NCI-H187 treated with DMSO at 0.1 percent for 48 hours (cell line): Measurements from ENCODE around the gene C4orf50.
"Not testable (repeated sequence)": the region's sequence is repeated elsewhere in the genome, so short reads cannot be mapped to it uniquely, and the experiment has no call there.

Experiments used
- DNase-seq: peaks from one replicate; lab custom pipeline; 2025; lab: John Stamatoyannopoulos, UW

C4orf50 gene

DNA sequence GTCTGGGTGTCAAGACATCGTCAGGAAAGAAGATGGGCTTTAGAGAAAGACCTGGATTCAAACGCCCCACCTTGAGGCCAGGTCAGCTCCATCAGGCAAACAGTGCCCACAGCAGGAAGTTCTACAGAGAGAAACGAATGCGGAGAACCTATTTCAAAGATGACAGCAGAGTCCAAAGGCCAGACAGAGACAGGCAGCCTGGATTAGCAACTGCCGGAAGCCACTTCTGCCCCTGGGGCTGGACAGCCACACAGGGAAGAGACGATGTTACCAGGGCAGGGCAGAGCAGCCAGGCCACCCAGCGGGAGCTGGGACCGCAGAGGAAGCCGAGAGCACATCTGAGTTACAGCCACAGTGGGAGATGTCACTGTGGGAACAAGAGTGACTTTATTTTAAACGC is 1.2 kb downstream of the C4orf50 start:
- no peak for DNase-seq

DNA sequence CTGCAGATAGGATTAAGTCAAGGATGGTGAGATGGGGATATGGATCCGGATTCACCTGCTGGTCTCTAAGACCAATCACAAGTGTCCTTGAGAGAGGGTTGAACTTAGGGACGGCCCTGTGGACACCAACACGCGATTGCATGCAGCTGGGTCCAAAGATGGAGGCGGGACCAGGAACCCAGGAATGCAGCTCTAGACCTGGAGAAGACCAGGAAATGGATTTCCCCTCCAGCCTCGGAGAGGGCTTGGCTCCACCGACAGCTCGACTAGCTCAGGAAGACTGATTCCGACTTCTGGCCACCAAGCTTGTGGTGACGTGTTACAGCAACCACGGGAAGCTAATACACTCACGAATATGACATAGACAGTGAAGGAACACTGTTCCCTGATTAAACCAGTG is 4.7 kb downstream of the C4orf50 start:
- no peak for DNase-seq

DNA sequence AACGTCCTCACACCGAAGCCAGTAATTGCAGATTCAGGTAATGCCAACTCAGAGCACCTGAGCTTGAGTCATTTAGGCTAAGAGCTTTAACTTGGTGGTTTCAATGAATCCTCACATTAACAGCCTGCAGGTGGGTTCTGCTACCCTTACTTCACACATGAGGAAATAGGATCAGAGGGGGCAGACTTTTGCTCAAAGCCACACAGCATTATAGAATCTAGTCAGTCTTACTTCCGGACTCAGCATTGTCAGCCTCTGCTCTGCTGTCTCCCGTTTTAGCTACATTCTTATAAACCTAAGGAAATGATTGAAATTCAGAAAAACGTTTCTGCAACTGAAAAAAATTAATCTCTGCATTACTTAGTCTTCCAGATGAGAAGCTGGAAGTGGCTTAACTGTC is 6.0 kb downstream of the C4orf50 start:
- no peak for DNase-seq

DNA sequence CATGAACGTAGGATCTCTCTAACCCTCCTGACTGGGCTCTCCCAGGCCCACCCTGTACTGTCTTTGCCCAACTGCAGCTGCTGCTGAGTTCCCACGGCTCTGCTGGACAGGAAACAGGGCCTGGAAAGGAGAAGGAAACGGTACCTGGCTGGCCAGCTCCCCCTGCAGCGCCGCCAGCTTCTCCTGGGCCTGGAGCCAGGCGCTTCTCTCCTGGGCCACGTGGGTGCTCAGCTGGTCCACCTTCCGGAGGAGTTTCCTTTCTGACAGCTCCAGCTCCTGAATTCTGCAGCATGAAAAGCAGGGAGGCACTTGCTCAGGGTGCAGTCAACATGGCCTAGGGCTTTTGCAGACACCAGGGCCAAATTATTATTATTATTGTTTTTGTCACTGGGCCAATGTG is 6.5 kb downstream of the C4orf50 start:
- no peak for DNase-seq

DNA sequence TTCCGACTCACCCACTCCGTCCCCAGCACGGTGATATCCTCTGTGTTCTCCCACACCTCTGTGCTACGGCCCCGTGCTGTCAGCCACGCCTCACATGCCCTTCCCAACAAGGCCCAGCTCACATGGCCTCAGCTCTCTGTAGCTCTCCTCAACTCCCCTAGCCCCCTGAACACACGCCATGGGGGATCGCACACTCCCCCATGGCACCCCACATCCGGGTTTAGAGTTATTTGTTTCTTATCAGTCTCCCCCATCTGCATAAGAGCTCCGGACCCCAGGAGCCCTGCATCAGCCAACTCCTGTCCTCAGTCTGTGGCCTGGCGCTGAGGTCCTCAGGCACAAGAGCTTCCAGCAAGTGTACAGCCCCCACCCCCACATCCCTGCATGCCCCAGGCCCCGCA is 7.0 kb downstream of the C4orf50 start:
- DNase-seq = no peak

DNA sequence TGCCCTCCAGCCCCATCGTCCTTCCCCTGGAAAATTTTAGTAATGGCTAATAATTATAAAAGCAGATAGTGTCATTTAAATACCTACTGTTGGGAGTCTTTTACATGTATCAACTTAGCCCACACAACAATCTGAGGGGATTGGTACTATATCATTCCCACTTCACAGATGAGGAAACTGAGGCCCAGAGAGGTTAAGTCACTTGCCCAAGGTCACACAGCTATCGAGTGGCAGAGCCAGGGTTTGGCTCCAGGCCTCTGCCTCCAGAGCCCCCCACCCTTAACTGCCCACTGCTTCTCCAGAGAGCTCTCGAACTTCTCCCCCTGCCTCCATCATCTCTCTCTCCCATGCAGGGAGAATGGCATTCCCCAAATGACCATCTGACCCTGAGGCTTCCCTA is 7.4 kb downstream of the C4orf50 start:
- no peak for DNase-seq

DNA sequence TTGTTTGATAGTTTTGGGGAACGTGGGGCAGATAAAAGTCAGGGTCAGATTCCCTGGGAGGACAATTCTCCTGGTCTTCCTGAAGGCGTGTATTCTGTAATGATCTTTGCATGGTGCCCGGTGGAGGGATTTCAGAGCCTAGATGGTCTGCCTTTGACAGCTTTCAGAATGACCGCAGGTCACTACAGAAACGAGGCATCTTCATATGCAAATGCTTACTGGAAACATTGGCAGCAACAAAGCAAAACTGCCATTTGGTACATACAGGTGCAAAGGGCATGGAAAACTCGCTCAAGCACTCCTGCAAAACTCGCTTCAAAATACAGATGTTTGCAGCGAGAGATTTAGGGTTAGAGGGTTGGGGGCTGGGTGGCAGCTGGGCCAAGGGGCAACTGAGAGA is 8.8 kb downstream of the C4orf50 start:
- DNase-seq = no peak

DNA sequence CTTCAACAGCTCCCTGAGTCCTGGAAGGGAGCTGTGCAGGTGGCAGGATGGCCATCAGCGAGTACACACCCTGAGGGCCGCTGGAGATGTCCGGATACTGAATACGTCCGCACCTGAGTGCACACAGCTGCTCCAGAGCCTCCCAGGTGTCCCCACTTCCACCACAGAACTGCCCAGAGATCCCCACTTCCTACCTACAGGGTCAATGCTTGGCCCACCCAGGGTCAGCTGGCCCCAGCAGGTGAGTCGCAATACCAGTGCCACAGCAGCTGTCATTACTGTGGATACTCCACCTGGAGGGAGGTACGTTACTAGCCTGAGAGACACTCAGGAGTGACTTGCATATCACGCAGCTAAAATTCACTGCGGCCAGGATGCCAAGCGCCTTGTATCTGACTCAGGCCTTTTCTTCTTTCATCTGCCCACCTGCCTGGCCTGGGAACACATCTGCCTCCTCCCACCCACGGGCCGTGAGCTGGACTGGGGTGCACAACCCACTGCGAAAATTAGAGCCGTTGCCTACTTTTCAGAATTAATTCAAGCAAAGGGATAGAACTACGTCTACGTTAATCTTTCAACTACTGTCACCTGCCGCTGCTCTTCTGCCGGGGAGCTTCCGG is 9.4 kb downstream of the C4orf50 start:
- no peak for DNase-seq

DNA sequence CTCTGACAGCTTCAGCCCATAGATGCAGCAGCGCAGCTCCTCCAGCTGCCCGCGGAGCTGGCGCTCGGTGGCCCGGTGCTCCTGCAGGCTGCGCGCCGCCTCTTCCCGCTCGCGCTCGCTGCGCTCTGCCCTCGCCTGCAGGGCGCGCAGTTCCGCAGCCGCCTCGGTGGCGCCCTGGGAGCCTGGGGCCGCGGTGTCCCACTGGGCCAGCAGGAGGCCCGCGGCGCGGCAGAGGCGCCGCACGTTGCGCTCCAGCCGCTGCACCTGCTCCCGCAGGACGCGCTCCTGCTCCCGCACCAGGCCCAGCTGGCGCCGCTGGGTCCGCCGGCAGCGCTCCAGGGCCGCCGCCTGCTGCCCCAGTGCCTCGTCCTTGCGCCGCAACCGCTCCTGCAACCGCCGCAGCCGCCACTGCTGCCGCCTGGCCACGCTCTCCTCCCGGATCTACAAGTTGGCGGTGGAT is 10.1 kb downstream of the C4orf50 start:
- no peak for DNase-seq

DNA sequence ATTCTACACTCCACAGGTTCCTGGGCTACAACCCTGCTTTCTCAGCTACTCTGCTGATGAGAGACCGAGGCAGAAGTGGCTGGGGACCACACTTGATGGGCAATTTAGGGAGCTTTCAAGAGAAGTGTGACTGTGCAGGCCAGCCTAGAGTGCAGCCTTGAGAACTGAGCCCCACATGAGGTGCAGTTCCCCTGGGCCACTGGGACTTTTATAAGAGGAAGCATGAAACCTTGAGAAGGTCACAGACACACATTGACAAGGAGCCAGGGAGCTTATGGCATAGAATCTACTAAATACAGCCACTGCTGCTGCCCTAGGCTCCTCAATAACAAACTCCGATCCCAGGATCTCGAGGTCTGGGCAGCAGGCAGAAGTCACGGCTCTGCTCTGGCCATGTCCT is 13.1 kb downstream of the C4orf50 start:
- no peak for DNase-seq

DNA sequence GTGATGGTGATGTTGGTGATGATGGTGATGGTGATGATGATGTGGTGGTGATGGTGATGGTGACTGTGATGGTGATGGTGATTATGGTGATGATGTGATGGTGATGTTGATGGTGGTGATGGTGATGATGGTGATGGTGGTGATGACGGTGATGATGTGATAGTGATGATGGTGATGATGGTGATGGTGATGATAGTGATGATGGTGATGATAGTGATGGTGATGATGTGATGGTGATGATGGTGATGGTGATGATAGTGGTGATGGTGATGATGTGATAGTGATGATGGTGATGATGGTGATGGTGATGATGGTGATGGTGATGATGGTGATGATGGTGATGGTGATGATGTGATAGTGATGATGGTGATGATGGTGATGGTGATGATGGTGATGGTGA is 14.7 kb downstream of the C4orf50 start:
- DNase-seq = not testable (repeated sequence)

DNA sequence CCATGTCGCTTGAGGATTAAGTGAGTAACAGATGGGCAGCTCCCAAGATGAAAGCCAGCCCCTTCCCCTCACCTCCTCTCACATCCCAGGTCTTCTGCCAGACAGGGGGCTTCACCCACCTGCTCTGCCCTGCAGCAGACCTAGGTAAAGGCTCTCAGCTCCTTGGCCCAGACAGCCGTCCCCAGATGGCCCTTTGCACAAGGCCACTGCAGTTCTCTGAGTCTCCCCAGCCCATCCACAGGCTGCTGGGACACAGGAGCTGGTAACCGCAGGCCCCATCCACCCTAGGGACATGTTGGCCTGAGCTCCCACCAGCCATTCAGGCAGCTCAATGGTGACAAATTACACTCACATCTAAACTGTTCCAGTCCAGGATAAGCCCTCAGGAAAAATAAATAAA is 15.3 kb downstream of the C4orf50 start:
- DNase-seq = no peak

DNA sequence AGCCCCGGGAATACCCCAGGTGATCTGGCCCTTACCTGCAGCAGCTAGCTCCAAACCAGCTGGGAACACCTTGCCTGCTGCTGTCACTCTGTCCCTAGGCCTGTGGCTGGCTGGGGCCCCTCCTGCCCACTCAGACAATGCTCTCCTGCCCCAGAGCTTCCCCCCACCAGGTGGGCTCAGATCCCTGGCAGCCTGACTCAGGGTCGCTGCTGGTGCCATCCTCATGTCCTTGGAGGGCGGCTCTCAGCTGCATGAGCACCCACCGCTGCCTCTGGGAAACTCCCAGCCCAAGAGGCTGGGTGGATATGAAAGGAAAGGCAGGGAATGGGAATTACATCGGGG is 15.8 kb downstream of the C4orf50 start:
- no peak for DNase-seq

DNA sequence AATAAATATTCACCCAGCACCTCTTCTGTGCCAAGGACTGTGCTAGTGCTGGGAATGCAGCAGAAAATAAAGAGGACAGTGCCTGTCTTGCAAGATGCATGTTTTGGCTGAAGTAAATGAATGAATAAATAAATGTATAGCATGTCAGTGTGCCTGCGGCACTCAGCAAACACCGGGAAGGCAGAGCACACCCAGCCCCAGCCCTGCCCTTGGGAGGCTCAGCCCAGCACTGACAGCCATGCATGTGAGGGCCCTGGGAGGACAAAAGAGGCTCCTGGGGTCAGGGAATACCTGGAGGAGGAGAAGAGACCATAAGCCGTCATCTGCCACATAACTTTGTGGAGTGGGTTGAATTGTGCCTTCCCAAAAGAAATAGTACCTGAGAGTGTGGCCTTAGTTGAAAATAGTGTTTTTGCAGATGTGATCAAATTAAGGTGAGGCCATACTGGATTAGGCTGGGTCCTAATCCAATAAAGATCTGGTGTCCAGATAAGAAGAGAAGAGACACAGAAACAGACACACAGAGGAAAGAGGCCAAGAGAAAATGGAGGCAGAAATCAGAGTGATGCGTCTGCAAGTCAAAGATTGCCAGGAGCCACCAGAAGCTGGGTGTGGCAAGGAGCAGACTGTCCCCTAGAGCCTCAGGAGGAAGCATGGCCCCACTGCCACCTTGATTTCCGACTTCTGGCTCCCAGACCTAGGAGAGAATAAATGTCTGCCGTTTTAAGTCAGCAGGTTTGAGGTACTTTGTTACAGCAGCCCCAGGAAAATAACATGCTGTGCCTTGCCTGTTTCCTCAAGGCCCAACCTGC is 16.3 kb downstream of the C4orf50 start:
- no peak for DNase-seq

DNA sequence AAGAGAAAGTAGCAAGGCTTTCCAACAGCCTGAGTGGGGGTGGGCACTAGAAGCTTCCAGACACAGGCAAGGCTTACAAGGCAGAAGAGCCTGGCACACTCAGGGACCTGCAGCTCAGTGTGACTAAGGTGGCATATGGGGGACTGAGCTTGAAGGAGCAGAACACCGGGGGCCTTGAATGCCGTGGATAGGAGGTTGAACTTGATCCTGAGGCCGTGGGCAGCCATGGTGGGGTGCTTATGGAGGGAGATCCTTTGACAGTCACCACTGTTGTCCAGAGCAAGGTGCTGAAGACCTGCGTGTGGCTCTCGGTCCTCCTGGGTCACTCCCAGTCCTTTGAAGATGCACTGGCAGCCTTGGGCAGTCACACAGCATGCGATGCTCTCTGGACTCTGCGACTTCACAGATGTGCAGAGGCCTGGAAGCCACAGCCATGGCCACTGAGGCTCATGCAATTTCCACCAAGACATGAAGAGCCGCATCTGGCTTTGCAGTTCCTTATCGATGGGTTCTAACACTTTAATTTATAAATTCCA is 18.3 kb downstream of the C4orf50 start:
- DNase-seq = no peak

DNA sequence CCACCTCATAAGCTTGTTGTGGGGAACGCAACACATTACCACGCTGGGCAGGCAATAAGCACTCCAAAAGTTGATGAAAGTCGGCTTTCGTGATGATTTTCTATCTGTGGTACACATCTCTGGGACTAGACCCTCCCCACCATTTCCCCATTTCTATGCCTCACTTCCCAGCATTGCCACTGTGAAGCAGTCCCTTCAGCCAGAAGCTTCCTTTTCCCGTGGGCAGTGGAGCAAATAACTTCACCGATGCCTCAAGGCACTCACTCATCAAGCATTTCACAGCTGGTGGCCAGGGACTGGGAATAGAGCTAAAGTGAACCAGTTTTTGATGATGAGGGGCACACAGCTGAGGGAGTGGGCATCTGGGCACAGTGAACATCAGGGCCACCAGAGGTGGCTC is 18.9 kb downstream of the C4orf50 start:
- no peak for DNase-seq

DNA sequence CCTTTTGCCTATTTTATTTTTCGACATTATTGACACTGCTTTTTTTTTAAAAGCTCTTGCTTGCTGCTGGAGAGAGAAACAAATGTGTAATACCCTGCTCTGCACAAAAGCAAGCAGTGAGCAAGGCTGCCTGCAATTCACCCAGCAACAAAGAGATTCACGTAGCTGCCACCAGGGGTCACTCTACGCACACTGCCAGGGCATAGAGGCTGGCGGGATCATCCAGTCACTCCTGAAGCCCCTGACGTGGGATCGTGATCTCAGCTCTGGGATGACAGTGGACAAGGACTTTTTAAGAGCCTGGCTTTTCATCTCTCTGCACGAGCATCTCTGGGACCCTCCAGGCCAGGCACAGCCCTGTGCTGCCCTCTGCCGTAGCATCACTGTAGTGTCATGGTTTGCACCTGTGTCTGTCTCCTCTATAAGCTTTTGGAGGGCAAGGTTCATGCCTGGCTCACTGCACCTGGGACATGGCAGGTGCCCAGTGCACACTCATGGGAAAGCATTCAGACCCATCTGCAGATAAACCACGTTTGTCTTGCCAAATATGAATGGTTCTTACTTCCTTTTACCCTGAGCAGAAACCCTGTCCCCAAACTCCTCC is 19.8 kb downstream of the C4orf50 start:
- DNase-seq = peak; percentile 62

DNA sequence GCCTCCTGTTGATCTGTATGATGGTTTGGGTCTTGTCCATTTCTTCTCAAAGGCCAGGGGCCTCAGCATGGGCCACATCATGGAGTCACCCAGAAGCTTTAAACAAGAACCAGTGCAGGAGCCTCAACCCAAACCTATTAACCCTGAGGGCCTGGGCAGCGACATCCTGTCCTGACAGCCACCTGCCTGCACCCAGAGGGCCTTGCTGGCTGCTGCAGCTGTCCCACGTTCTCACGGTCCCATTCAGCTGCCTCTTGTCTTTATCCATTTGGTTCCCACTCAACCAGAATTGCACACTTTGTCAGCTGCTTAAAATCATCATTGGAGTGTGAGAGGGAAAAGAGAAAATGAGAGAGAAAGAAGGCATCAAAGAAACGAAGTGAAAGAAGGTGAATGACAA is 21.6 kb downstream of the C4orf50 start:
- DNase-seq = no peak

DNA sequence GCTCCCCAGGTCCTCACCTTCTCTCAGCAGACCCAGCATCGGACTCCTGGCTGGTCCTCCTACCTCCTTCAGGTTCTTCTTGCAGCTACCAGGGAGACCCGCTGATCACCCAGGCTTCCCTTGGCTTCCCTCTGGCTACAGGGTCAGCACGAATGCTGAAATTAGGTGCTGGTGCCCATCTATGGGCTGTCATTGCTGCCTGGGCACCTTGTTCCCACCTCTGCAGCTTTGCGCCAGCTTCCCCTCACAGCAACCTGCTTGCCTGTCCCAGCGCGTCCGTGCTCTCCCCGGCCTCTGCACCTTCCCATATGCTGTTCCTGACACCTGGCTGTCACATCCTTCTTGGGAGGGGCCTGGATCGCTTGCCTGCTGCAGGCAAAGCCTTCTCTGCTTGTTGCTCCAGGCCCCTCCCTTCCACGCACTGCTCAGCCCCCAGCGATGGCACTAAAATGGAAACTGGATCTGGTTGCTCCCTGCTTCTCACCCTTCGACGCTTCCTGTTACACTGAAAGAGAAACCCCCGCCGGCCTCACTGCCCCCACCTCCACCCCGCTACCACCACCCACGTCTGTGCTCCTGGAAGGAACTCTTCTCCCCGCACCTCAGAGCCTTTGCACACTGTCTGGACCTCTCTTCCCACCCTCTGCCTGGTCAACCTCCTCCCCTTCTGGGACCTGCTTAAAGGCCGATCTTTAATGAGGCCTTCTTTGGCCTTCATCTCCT is 22.2 kb downstream of the C4orf50 start:
- DNase-seq = no peak

DNA sequence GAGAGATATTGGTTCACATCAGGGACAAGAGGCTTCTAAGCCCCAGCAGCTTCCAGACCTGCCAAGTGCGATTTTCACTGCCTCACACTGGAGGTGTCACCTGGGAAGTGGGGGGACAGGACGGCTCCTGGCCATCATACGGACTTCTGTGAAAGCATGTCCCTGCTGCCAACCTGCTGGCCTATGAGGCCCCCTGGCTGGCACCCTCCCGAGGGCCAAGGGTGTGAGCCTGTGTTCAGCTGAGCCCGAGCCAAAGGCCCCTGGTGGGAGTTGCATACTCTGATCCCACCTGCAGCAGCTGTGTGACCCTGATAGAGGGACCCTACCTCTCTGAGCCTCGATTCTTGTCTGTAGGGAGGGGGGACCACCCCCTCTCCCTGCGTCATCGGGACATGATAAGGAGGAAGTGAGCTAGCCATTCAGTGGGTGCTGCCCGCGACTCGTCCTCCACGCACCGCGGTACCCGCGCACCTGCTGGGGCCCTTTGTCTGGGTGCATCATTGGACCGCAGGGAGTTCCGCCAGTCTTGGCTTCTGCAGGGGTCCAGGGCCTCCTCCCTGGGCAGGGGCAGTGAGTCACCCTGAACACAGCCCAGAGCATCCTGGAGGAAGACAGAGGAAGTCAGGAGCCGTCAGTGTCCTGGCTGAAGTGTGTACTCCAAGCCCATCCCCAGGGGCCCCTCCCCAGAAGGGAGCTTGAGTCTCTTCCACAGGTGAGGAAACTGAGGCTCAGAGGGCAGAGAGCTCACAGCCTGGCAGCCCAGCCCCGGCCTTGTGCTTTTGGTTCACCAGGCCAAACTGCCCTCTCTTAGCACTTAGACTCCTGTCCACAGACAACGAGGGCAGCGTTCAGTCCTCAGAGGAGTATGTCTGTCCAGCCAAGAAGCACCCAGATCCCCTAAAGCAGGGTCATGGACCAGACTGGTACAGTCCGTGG is 24.1 kb downstream of the C4orf50 start:
- no peak for DNase-seq

DNA sequence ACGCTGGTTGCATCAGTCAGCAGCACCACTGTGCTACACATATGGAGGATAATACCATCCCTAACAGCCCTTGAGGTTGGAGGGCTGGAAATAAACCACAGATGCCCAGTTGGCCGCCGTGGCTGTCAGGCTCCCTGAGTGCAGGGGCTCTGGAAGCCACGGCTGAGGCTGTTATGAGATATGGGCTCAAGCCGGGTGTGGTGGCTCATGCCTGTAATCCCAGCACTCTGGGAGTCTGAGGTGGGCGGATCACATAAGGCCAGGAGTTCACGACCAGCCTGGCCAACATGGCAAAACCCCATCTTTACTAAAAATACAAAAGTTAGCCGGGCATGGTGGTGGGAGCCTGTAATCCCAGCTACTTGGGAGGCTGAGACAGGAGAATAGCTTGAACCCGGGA is 24.9 kb downstream of the C4orf50 start:
- not testable (repeated sequence) for DNase-seq
